Measurements from ENCODE around the gene CERS5.
"Not testable (repeated sequence)": the region's sequence is repeated elsewhere in the genome, so short reads cannot be mapped to it uniquely, and the experiment has no call there.

Gene CERS5

DNA sequence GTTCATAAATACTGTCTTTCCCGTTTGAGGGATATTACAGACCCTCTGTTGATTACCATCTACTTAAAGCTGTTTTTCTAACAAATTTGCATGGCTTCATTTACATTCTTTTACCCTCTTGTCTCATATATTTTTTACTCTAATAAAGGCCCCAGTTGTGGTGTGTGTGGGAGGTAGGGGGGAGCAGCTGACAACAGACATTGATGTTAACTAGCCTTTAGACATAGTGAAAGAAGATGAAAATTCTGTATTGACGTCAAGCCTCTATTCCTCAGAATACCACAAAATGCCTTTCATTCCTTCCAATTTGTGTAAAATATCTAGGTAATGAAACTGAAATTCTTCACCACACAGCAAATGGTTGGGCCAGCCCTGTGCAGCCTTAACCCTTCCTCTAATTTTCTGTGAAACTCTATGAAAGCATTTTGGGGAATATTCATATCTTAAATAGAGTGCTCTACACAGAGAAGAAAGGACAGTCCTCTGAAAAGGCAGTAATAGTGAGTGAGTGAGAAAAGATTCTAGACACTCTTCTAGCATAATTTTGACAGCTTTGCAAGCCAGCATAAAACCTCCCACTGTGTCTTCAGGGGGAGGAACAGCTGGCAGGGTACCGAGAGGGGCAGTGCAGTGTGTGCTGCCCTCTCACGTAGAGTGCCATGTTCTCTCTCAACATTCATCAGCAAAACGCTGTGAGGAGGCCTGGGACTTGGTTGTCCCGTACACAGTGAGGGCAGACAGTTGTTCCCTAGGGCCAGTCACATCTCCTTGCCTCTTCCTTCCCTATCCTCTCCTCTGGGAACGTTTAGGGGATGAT is 20.1 kb upstream of the CERS5 start:
- DNase-seq (ENCODE audit: low spot score), result no peak
- no peak for FAIRE-seq

DNA sequence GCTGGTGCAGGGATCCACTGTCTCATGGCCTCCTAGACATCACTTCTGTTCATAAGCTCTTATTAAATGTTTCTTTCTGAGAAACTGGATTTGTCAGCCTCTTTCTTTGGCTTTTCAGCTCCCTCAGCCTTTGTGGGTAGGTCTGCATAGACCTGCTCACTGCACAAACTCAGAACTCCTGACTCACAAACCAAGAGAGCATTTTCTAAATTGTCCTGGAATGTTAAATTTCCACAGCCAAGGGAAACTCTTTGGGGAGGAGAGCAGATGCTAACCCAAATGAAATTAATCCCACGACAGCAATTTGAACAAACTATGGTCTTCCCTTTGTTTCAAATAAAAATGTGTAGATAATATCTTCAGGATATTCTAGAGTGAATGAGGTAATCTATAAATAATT is 19.5 kb upstream of the CERS5 start:
- no peak for DNase-seq (ENCODE audit: low spot score)
- FAIRE-seq, result no peak

DNA sequence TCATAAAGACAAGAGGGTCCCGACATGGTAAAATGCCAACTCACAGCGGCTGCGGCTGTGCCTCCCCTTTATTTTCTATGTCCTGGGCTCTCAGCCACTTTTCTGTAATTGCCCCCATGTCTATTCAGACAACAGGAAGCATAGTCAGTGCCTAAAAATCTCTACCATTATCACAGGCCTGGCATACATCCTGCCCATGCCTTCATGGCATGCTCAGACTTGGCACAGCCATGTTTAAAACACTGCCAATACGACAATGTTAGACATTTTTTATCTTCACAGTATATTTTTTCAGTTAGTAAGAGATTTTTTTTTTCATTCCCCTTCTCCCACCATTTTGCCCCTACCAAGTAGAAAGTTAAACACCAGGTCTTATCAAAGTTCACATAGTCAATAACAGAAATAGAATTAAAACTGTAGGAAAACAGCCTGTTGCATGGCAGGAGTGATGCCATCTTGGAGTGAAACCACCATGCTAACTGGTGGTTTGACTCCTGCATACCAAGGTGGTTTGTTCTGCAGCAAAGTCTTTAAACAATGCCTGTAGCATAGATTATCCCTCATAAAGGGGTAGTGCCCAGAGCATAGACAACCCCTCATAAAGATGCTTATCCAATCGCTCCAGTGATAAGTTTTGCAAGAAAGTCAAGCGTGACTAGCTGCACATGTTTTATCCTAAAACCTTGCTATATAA is 18.9 kb upstream of the CERS5 start:
- DNase-seq (ENCODE audit: low spot score) (no peak), FAIRE-seq (no peak)

DNA sequence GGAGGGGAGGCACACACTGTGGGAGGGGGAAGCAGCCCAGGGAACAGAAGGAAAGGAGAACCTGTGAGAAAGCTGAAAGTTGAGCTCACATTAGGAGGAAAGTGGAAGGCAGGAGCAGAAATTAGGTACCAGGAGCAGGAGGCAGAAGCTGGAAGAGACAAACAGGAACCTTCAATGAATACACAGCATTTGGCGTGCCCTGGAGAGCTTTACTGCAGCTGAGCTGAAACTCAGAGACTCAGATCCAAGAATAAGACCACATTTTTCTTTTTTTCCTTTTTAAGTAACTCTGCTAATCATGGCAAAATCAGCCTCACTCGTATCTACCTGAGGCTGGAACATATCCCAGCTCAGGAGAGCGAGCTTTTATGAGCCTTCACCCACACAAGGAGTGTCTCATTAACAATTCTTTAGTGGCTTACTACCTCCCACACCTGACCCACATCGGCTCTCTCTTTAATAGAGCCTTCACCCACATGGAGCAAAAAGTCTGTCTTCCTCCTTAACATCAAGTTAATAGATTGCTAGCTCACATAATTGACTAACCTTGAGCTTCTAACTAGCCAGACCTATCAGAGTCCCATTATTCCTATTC is 18.2 kb upstream of the CERS5 start:
- FAIRE-seq, result no peak
- DNase-seq (ENCODE audit: low spot score), result no peak

DNA sequence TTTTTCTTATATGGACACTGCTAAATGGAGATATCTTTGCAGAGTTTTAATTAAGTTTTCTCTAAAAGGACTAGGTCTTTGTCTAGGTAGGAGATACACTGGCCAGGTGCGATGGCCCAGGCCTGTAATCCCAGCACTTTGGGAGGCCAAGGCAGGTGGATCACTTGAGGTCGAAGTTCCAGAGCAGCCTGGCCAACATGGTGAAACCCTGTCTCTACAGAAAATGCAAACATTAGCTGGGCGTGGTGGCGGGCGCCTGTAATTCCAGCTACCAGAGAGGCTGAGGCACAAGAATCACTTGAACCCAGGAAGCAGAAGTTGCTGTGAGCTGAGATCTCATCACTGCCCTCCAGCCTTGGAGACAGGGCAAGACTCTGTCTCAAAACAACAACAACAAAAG is 17.1 kb upstream of the CERS5 start:
- FAIRE-seq (no peak), DNase-seq (ENCODE audit: low spot score) (no peak)

GRCh38 chr12:50182461-50182860 is 15.3 kb upstream of the CERS5 start:
- no peak for DNase-seq (ENCODE audit: low spot score)
- no peak for FAIRE-seq

- DNase-seq (ENCODE audit: low spot score), result no peak
- no peak for FAIRE-seq
Measured at GRCh38 chr12:50181691-50182090, 14.5 kb upstream of the CERS5 start.

- no peak for FAIRE-seq
Measured at GRCh38 chr12:50175716-50176026, 8.5 kb upstream of the CERS5 start.

DNA sequence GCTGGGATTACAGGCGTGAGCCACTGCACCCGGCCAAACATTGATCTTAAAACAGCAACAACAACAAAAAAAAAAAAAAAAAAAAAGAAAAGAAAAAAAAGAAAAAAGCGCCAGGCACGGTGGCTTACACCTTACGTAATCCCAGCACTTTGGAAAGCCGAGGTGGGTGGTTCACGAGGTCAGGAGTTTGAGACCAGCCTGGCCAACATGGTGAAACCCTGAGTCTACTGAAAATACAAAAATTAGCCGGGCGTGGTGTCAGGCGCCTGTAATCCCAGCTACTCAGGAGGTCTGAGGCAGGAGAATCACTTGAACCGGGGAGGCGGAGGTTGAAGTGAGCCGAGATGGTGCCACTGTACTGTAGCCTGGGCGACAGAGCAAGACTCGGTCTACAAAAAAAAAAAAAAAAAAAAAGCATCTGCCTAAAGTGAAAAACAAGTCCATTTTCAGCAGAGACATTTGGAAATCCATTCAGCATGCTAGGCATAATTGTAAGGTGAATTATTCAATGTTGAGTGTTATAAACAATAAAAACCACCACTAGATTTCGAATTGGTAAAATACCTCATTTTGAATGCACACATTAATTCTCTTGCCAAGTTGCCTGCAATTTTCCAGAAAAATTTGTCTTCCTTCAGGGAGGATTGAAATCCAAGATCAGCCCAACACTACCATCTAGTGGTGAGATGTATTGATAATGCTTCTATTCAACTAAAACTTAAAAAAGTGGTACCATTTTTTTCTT is 8.0 kb upstream of the CERS5 start:
- DNase-seq (ENCODE audit: low spot score) (peak; percentile 20), FAIRE-seq (peak; percentile 77)

More at GRCh38 chr12:50175716-50176026, 8.5 kb upstream of the CERS5 start:
- DNase-seq (ENCODE audit: low spot score), result no peak

DNA sequence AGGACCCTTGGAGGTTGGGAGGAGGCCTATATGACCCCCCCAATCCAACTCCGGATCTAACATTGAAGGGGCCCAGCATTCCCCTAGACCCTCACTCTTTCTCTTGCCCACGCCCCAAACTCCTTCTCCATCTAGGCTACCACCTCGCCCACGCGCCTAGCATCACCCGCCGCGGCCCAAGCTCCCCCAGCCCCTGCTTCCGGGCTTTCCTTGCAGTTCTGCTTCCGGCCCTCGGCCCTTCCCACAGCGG is 445 bp downstream of the CERS5 start:
- no peak for DNase-seq (ENCODE audit: low spot score)

DNA sequence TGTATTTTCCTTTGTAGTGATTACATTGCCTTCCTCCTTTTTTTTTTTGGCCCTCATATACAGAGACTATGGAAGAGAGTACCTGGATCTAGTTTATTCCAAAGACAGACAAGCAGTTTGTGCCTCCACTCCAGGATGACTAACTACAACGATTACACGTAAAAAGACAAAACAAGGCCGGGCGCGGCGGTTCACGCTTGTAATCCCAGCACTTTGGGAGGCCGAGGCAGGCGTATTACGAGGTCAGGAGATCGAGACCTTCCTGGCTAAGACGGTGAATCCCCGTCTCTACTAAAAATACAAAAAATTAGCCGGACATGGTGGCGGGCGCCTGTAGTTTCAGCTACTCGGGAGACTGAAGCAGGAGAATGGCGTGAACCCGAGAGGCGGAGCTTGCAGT is 2.2 kb downstream of the CERS5 start:
- FAIRE-seq (no peak), DNase-seq (ENCODE audit: low spot score) (no peak)

More for the DNA sequence above, 445 bp downstream of the CERS5 start:
- no peak for FAIRE-seq

DNA sequence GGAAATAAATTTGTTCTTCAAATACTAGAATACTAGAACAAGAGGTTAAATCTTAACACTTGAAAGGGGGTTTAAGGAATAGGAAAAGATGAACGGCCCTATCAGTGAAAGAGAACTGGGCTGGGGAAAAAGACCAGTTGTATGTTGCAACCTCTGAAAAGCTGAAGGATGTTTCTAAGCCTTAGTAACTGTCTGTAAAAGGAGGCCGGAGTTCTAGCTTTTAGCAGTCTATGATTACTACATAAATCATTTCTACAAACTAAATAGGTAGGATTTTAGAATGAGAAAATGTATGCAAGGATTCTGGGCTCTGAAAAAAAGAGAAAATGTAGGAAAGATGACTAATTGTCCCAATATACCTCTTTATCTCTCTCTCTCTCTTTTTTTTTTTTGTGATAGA is 4.9 kb downstream of the CERS5 start:
- DNase-seq (ENCODE audit: low spot score) (no peak), FAIRE-seq (no peak)

GRCh38 chr12:50160643-50161042 is 6.5 kb downstream of the CERS5 start:
- FAIRE-seq, result no peak
- DNase-seq (ENCODE audit: low spot score), result no peak

DNA sequence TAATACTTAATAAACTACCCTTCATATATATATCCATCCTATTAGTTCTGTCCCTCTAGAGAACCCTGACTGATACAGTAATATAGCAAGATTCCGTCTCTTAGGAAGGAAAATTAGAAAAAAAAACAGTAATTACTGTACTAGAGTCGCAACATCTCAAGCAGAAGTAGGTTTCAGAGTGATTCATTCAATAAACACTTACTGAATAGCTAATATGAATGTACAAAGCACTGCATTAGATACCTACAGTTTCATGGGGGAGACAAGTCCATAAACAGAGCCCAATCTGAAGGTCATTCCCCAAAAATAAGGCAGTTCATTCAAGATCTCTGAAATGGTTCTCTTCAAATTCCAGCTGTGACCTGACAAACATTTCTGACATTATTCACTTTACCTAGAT is 9.9 kb downstream of the CERS5 start:
- FAIRE-seq, result no peak
- no peak for DNase-seq (ENCODE audit: low spot score)

DNA sequence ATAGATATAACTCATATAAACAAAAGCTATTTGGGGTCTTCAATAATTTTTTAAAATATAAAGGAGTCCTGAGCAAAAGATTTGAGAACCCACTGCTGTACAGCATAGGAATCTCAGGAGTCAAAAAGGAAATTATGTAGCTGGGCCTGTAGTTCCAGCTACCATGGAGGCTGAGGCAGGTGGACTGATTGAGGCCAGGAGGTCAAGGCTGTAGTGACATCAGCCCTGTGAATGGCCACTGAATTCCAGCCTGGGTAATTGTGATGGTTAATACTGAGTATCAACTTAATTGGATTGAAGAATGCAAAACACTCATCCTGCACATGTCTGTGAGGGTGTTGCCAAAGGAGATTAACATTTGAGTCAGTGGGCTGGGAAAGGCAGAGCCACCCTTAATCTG is 10.5 kb downstream of the CERS5 start:
- FAIRE-seq, result no peak
- no peak for DNase-seq (ENCODE audit: low spot score)

DNA sequence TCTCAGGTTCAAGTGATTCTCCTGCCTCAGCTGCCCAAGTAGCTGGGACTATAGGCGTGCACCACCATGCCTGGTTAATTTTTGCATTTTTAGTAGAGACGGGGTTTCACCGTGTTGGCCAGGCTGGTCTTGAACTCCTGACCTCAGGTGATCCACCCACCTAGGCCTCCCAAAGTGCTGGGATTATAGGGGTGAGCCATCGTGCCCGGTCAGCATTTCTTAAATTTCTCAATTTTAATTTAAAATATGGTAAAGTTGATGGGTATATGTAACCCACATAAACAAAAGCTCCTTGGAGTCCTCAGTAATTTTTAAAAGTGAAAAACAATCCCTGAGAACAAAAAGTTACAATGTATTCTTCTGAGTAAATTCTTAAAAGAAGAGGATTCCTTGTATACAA is 12.2 kb downstream of the CERS5 start:
- DNase-seq (ENCODE audit: low spot score), result not testable (repeated sequence)

DNA sequence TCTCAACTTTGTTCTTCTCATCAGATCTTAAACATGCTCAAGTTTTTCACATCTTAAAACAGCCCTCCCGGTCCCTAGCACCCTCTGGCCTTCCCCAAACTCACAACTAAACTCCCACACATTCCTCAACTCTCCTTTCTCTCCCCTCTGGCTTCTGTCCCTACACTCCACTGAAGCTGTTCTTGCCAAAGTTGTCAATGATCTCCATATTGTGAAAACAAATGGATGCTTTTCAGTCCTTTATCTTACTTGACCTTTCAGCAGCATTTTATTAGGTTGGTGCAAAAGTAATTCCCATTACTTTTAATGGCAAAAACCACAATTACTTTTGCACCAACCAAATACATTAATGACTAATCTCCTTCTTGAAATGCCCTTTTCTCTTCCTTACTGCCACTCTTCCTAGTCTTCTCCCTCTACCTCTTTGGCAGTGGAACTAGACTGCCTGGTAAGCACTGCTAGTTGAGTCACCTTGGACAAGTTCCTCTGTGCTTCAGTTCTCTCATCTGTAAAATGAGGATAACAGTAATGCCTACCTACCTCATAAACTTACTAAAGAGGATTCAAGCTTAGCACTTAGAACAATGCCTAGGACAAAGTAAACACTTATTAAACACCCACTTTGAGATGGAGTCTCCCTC is 16.0 kb downstream of the CERS5 start:
- DNase-seq (ENCODE audit: low spot score), result no peak
- FAIRE-seq, result peak; percentile 69

More for the DNA sequence above, 12.2 kb downstream of the CERS5 start:
- not testable (repeated sequence) for FAIRE-seq

DNA sequence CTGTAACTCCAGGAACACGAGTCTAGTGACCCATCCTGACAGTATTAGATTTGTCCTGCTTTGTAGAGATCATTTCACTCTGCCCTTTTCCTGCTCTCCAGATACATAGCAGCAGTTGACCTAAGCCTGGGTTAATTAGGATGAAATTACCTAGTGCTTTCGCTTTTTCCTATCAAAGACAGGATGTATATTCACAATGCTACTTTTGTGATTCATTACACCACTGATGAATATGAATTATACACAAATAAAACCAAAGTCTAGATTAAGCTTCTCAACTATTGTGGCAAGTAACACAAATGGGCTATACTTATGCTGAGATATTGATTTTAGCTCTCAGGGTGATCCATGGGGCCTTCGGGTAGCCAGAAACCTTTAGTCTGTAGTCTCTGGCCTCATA is 17.9 kb downstream of the CERS5 start:
- no peak for DNase-seq (ENCODE audit: low spot score)

GRCh38 chr12:50148011-50148410 is 19.2 kb downstream of the CERS5 start:
- not testable (repeated sequence) for DNase-seq (ENCODE audit: low spot score); FAIRE-seq

More for the DNA sequence above, 17.9 kb downstream of the CERS5 start:
- no peak for FAIRE-seq

DNA sequence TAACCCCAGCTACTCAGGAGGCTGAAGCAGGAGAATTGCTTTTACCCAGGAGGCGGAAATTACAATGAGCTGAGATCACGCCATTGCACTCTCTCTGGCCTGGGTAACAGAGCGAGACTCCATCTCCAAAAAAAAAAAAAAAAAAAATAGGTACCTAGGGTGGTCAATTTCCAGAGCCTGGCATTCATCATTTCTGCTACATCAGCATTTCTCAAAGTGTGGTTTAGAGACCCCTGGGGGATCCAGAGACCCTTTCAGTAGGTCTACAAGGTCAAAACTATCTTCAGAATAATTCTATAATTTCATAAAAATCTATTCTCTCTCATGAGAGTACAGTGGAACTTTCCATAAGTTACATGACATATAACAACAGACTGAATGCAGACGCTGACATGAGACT is 19.9 kb downstream of the CERS5 start:
- DNase-seq (ENCODE audit: low spot score) (no peak), FAIRE-seq (no peak)

DNA sequence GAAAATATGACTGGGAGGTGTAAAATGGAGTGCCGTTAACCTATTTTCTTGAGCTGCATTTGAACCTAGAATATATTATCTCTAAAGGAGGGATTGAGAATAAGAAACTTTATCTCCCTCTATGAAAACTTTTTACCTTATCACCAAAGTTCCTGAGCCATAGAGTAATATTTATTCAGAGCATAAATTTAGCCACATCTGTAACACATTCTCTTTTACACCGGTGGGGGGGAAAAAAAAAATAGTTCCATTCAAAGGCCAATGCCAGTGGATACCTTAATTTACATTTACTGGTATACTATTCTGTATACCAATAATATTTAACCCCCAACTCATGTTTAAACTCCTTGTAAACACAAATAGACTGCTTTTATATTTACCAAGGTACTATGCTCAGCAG is 21.7 kb downstream of the CERS5 start:
- FAIRE-seq (no peak), DNase-seq (ENCODE audit: low spot score) (no peak)

- no peak for FAIRE-seq
- DNase-seq (ENCODE audit: low spot score), result no peak
Measured at GRCh38 chr12:50142993-50143392, 24.2 kb downstream of the CERS5 start.

All from RCC 7860 (cell line).